OCI-M2 (cell line): ENCODE data around the gene MACROH2A2.
"Not testable (repeated sequence)": the region's sequence is repeated elsewhere in the genome, so short reads cannot be mapped to it uniquely, and the experiment has no call there.

ENCODE experiments used
- DNase-seq: peaks from one replicate; lab custom pipeline; 2025; ENCODE audit not compliant: unreplicated experiment; lab: John Stamatoyannopoulos, UW

The MACROH2A2 gene

GRCh38 chr10:70052462-70053217 lies at the start of gene MACROH2A2:
Gene MACROH2A2, plus strand, starts transcription at chr10:70052846. Its CDS starts 22,813 bp downstream, at chr10:70075659.
- DNase-seq, result no peak

DNA sequence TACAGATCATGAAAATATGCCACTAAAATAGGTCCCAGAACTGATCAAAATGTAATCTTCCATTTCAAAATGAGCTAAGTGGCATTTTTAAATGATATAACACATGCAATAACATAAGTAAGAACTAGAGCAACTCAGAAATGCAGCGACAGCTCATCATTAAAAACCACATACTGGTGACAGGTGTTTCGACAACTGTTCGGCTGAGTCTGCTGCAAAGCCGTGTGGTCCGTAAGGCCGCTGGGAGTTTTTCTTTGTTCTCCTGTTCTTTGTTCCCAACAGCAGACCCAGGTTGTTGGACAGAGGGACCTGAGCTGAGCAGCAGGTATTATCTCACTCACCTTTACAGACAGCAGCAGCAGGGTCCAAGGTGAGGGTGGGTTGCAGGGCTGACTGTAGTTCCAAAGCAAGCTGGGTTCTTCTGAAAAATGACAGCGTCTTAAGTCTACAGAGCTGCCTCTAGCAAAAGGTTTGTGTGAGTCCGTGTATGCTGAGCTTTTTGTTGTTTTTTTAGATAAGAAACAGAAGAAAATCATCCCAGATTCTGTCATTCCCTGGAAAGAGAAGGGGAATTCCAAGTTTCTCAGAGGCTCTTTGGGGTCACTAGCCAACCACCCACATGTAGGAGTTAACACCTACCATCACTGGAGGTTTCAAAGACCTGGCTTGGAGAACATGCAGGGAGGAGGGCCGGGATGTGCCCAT lies 45.4 kb upstream of the MACROH2A2 start:
- DNase-seq, result no peak

GRCh38 chr10:70031215-70031614 lies 21.4 kb upstream of the MACROH2A2 start:
- DNase-seq, result no peak

DNA sequence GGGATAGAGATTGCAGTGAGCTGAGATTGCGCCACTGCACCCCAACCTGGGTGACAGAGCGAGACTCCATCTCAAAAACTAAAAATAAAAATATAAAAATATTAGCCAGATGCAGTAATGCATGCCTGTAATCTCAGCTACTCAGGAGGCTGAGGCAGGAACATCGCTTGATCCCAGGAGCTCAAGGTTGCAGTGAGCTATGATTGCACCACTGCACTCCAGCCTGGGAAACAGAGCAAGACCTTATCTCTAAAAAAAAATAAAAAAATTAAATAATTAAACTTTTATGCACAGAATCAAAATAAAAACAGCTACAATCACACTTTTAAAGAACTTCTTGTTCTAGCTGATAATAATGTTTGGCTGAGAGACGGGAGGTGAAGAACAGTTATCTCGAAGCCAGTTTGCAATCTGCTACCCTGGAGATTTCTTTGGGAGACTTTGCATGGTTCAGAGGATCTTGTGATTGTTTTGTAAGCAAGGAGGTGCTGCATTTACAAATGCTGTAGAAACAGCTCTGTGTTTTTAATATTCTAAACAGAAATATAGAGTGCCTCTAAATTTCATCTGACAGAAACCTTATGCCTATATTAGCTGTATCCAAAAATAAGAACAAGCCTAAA lies 19.9 kb upstream of the MACROH2A2 start:
- DNase-seq, result no peak

GRCh38 chr10:70034232-70034631 lies 18.4 kb upstream of the MACROH2A2 start:
- DNase-seq, result no peak

GRCh38 chr10:70035531-70035930 lies 17.1 kb upstream of the MACROH2A2 start:
- DNase-seq, result no peak

GRCh38 chr10:70038923-70039322 lies 13.7 kb upstream of the MACROH2A2 start:
- DNase-seq, result no peak

DNA sequence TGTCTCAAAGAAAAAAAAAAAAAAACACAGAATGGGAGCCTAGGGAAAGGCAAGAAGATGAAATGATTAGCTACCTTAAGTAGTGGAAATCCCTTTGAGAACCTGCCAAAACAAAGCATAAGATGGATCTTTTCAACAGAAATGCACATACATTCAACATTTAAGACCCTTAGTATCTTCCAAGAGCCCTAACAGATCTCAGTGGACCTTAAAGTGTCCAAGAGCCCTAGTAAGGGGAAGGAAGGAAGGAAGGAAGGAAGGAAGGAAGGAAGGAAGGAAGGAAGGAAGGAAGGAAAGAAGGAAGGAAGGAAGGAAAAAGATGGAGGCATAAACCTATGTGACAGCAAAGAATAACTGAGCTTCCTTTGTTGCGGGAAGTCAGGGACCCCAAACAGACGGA lies 11.6 kb upstream of the MACROH2A2 start:
- no peak for DNase-seq

DNA sequence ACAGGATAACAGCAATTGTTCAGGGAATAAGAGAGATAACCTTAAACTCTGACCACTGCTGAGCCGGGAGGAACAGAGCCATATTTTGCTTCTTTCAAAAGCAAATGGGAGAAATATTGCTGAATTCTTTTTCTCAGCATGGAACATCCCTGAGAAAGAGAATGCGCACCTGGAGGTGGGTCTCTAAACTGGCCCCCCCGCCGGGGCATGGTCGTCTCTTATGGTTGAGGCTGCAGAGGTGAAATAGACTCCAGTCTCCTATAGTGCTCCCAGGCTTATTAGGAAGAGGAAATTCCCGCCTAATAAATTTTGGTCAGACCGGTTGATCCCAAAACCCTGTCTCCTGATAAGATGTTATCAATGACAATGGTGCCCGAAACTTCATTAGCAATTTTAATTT lies 10.9 kb upstream of the MACROH2A2 start:
- not testable (repeated sequence) for DNase-seq

- not testable (repeated sequence) for DNase-seq
Measured at GRCh38 chr10:70047066-70047465, 5.6 kb upstream of the MACROH2A2 start.

- DNase-seq, result no peak
Measured at GRCh38 chr10:70048030-70048723, 4.5 kb upstream of the MACROH2A2 start.

DNA sequence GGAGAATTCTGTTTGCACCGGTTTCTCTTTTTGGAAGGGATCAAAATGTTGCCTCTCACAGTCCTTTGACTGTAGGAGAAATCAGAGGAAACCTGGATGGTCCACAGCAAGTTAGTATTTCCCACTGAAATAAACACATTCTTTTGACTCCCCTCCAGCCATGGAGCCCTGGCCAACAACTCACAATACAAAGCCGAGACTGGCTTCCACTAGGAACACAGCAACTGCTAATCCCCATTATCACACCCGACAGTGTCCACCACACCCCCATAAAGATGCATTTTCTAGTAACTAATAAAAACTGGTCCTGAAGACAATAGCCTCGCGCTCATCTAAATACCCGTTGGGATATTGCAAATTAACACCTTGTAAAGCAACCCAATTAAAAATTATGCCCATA lies 798 bp upstream of the MACROH2A2 start:
- DNase-seq, result no peak

GRCh38 chr10:70053218-70053840 lies 683 bp downstream of the MACROH2A2 start:
- no peak for DNase-seq

DNA sequence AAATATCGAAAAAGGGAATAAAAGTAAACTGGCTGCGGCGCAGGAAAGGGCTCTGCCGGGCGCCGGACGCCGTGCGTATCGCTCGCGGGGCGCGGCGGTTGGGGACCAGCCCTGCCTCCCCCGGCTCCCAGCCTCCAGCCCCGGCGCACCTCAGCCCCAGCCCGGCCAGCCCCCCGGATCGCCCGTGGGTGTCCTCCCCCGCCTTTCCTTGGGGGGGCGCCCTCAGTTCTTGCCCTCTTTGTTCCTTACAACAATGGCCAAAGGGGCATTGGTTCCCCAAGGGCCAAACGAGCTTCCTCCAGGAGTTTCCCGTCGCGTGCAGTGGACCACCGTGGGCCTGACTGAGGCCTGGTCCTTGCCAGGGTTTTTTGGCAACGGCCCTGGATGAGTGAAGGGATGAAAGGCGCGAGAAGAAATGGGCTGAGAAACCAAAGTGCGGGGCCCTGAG lies 1.2 kb downstream of the MACROH2A2 start:
- no peak for DNase-seq

DNA sequence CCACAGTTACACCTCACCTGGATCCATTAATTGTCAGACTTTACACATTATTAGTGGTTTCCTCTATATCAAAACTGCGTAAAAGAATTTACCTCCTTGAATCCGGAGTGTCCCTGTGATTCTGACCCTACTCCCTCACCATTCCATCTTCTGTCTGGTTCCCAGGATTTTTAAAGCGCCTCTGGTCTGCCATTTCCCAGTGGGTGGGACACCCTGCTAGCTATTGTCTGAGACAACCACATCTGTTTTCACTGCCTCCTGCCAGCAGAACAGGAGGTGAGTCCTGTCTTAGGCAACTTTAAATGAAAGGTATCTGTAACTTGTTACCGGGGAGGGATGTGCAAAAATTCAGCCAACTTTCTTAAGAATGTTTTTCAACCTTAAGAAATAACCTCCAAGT lies 2.3 kb downstream of the MACROH2A2 start:
- DNase-seq, result no peak

- no peak for DNase-seq
Measured at GRCh38 chr10:70055550-70055949, 2.9 kb downstream of the MACROH2A2 start.

GRCh38 chr10:70057306-70057705 lies 4.7 kb downstream of the MACROH2A2 start:
- DNase-seq, result no peak

- no peak for DNase-seq
Measured at GRCh38 chr10:70060389-70060788, 7.7 kb downstream of the MACROH2A2 start.

GRCh38 chr10:70063418-70064098 lies 10.9 kb downstream of the MACROH2A2 start:
- no peak for DNase-seq

GRCh38 chr10:70064486-70064885 lies 11.8 kb downstream of the MACROH2A2 start:
- no peak for DNase-seq
